Psoas muscle (tissue), 8 donors: ENCODE measurements around the gene PDE6H. TPM values are rescaled to one million over a fixed set of nuclear protein-coding genes. Genes with fewer than 3 reads are reported as not detected.

Experiments used
- ATAC-seq, 4 donors: fragments of 200-7000 bp; cut with Tn5 transposase; one replicate each; pipeline ENCODE4 v1.9.1; 2020; ENCODE audit warnings: moderate library complexity in 3 of 4, mild to moderate bottlenecking in 2 of 4
- DNase-seq, 2 donors: peaks; one replicate each; pipeline ENCODE4 v3.0.0-alpha.2; 2020
- H3K27ac ChIP-seq: fragments of 200-600 bp; one replicate; pipeline ENCODE4 v1.8.0; 2022
- H3K27me3 ChIP-seq, 3 donors: fragments of 200-600 bp in 1 of 3; one replicate each; pipeline versions ENCODE4 v1.6.1 to v1.8.0; 2013 to 2022; ENCODE audit warnings: low read length in 2 of 3, mild to moderate bottlenecking in 2 of 3, moderate library complexity in 1 of 3; ENCODE audit not compliant: insufficient read depth in 3 of 3
- H3K36me3 ChIP-seq, 2 donors: fragments of 200-600 bp in 1 of 2; one replicate each; pipeline versions ENCODE4 v1.6.1 to v1.8.0; 2013 to 2022; ENCODE audit warnings: low read depth in 1 of 2, mild to moderate bottlenecking in 1 of 2, moderate library complexity in 1 of 2; ENCODE audit not compliant: insufficient read depth in 1 of 2
- H3K4me1 ChIP-seq: fragments of 200-600 bp; one replicate; pipeline ENCODE4 v1.8.0; 2022
- H3K4me3 ChIP-seq: fragments of 200-600 bp; one replicate; pipeline ENCODE4 v1.8.0; 2022; ENCODE audit warnings: mild to moderate bottlenecking
- H3K9me3 ChIP-seq: fragments of 200-600 bp; one replicate; pipeline ENCODE4 v1.8.0; 2022
- WGBS, 3 donors: extraction: QIAGEN DNeasy Blood & Tissue Kit; methylation state at CpG; one replicate each; pipeline versions ENCODE4 v1.1.6 to v1.1.7; 2013; 5-methylcytosine and 5-hydroxymethylcytosine counted together
- intact Hi-C, 2 donors: fragments of 100-400 bp; cut with DNase I; formaldehyde crosslinking; loops; one replicate each; pipeline versions ENCODE4 v1.11.0 to v1.14.2; 2022
- polyA plus RNA-seq, 3 donors: library from polyadenylated mRNA; stranded (reverse); fragments of 200-250 nt; gene quantifications; one replicate each; pipeline ENCODE4 v1.2.3, GENCODE V29; 2013
- total RNA-seq, 4 donors: library from RNA; stranded (reverse); fragmentation: NEBNext Ultra II Directional in 2 of 4; extraction: Animal tissue kit (Norgen Biotek cat#: 25700) in 2 of 4; gene quantifications; one replicate each; pipeline versions ENCODE4 v1.2.1 to v1.2.4, GENCODE V29; 2021 to 2023
- TF ChIP-seq, protein P1 (sequence below): fragments of 200-600 bp; IDR thresholded peaks from one replicate; pipeline ENCODE4 v1.8.0; 2022; ENCODE audit warnings: antibody characterized with exemption
- donor health status: healthy with polysubstance abuse.
- donor health status: DM: no; HTN: no; CAD: no; lungs with moderate emphysema.
- donor health status: Bipolar disorder and iron deficiency.
- donor health status: healthy.
- donor health status: DM: yes; HTN: yes; CAD: no.
- donor health status: DM: no; HTN: no; CAD: no.
- donor health status: DM: no; HTN: no; CAD: no.
- donor health status: DM: yes; HTN: yes; CAD: no.

PDE6H gene
- total and polyA plus RNA-seq, 7 donors = not detected

DNA sequence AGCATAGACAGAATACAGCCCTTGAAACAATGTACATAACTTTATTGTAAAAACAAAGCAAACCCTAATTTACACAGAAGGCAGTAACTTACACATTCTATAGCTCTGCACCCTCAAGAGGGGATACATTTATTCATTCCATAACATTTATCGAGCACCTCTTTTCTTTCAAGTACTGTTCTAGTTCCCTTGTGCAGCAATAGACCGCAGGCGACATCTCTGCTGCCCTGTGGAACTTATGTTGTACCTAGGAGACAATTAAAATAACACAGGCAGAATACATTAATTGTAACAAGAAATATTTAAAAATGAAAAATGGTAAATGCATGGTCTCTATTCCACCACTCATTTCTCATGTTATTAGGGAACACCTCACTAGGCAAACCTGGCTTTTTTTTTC lies 10.0 kb upstream of the PDE6H start:
- Histone ChIP-seq H3K27ac (no peak overlapping the region), H3K9me3 (no peaks in the 10 kb centered on the region), H3K36me3 (no peaks in the 10 kb centered on the region), H3K27me3 (no peaks in the 10 kb centered on the region), H3K4me1 (no peaks in the 10 kb centered on the region), H3K4me3 (no peak overlapping the region)
- intact Hi-C loops = no loop called here
- ATAC-seq (no peak), DNase-seq (no peak)
- WGBS, 3 donors = 93 to 96% (median 94%) methylated on average over 3 of the region's 3 CpGs
- TF ChIP-seq, protein P1, sequence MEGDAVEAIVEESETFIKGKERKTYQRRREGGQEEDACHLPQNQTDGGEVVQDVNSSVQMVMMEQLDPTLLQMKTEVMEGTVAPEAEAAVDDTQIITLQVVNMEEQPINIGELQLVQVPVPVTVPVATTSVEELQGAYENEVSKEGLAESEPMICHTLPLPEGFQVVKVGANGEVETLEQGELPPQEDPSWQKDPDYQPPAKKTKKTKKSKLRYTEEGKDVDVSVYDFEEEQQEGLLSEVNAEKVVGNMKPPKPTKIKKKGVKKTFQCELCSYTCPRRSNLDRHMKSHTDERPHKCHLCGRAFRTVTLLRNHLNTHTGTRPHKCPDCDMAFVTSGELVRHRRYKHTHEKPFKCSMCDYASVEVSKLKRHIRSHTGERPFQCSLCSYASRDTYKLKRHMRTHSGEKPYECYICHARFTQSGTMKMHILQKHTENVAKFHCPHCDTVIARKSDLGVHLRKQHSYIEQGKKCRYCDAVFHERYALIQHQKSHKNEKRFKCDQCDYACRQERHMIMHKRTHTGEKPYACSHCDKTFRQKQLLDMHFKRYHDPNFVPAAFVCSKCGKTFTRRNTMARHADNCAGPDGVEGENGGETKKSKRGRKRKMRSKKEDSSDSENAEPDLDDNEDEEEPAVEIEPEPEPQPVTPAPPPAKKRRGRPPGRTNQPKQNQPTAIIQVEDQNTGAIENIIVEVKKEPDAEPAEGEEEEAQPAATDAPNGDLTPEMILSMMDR = no peak

DNA sequence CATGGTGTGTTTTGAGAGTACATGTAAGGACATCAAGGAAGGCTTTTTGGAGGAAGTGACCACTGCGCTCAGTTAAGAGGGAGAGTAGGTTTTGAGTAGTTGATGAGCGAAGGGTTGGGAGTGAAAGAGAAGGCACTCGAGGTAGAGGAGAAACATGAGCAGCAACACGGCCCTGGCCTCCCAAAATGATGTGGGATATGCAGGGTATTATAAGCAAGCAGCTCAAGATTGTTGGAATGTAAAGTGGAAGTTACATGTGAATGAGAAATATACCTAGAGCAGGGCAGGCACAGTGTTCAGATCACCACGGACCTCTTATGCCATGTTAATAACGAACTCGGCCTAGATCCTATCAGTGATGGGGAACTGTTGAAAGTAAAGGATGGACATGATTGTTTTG lies 9.3 kb upstream of the PDE6H start:
- Histone ChIP-seq H3K27me3 (no peaks in the 10 kb centered on the region), H3K27ac (no peak overlapping the region), H3K4me3 (no peak overlapping the region), H3K4me1 (no peaks in the 10 kb centered on the region), H3K36me3 (no peaks in the 10 kb centered on the region), H3K9me3 (no peaks in the 10 kb centered on the region)
- ATAC-seq (no peak), DNase-seq (no peak)
- WGBS, 3 donors = 86 to 90% (median 90%) methylated on average over 7 of the region's 7 CpGs
- TF ChIP-seq, protein P1 = no peak
- intact Hi-C loops = no loop called here

DNA sequence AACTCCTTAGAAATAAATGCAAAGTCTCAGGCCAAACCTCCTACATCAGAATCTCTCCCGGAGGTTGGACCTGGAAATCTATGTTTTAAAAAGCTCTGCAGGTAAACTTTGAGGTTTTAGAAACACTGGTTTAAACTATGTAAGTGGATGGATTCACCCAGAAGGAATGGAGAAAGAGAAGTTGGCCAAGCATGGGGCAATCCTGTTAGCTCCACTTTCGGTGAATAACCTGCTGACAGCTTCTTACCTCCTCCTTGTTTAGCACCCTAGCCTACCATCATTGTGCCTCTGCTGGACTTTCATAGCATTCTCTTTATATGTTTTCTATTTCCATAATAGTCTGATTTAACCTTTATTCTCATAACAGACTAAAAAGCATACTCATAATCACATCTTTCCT lies 8.4 kb upstream of the PDE6H start:
- Histone ChIP-seq H3K4me3 (no peak overlapping the region), H3K27me3 (no peaks in the 10 kb centered on the region), H3K27ac (no peak overlapping the region), H3K9me3 (no peaks in the 10 kb centered on the region), H3K36me3 (no peaks in the 10 kb centered on the region), H3K4me1 (no peaks in the 10 kb centered on the region)
- intact Hi-C loops = no loop called here
- no peak for ATAC-seq
- WGBS, 3 donors = 69 to 95% (median 81%) methylated on average over 2 of the region's 2 CpGs
- no peak for DNase-seq
- TF ChIP-seq, protein P1 = no peak

DNA sequence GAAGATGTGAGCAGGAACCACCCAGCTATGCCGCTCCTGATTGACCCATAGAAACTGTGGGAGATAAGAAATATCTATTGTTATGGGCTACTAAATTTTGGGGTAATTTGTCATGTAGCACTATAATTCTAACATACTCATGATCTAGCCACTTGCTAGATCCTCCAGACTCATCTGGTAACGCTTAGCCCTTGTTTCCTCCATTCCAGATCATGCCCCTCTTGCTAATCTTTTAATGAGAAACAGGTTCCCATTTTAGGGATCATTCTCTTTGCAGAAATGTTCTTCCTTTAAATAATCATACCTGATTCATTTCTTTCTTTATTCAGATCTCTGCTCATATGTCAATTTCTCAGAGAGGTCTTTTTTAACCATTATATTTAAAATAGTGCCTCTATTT lies 7.6 kb upstream of the PDE6H start:
- TF ChIP-seq, protein P1 = no peak
- no peaks in the 10 kb centered on the region for H3K4me1 ChIP-seq
- H3K36me3 ChIP-seq = no peaks in the 10 kb centered on the region
- H3K4me3 ChIP-seq = no peak overlapping the region
- 87 to 94% (median 93%) methylated on average over 2 of the region's 2 CpGs for WGBS, 3 donors
- DNase-seq (no peak), ATAC-seq (no peak)
- H3K9me3 ChIP-seq = no peaks in the 10 kb centered on the region
- H3K27ac ChIP-seq = no peak overlapping the region
- H3K27me3 ChIP-seq = no peaks in the 10 kb centered on the region
- intact Hi-C loops = no loop called here

DNA sequence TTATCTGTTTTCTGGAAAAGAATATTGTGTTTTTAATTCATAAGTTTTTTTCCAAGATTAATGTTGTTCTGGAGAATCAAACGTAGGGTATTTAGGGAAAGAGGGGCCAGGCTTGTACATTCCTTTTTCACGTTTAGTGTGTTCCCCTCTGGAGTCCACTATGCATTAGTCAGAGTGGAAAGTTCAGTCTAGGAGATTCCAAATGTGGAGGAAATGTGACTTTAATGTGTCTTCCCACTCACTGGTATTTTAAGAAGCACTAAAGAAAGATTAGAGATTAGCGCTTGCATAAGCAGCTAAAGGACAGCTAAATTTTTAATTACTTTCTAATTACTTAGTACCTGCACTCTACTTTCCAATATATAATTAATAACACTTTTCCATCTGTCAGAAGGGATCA lies 4.4 kb upstream of the PDE6H start:
- Histone ChIP-seq H3K4me1 (no peaks in the 10 kb centered on the region), H3K4me3 (no peak overlapping the region), H3K36me3 (no peaks in the 10 kb centered on the region), H3K27me3 (no peaks in the 10 kb centered on the region), H3K27ac (no peak overlapping the region), H3K9me3 (no peaks in the 10 kb centered on the region)
- TF ChIP-seq, protein P1 = no peak
- no peak for DNase-seq
- 59 to 64% (median 60%) methylated on average over 3 of the region's 3 CpGs for WGBS, 3 donors
- no peak for ATAC-seq
- intact Hi-C loops = no loop called here
